B cell (primary cell): ENCODE data around the gene RGS9BP. TPM values are rescaled to one million over a fixed set of nuclear protein-coding genes. Genes with fewer than 3 reads are reported as not detected.

ENCODE experiments used
- ATAC-seq: fragments of 200-7000 bp; cut with Tn5 transposase; one replicate; pipeline ENCODE4 v1.10.0; 2021; ENCODE audit warnings: low read depth, mild to moderate bottlenecking, moderate number of reproducible peaks, moderate library complexity
- CTCF ChIA-PET: fragments of 350-600 bp; sonication (Branson Sonifier 250); formaldehyde crosslinking; loops from one replicate; lab custom pipeline; 2021; ENCODE audit warnings: antibody characterized with exemption, inconsistent platforms; lab: Charles Lee
- POLR2A ChIA-PET: fragments of 350-600 bp; sonication (Branson Sonifier 250); formaldehyde crosslinking; loops from one replicate; lab custom pipeline; 2021; ENCODE audit warnings: antibody characterized with exemption; lab: Charles Lee
- DNase-seq: peaks from one replicate; pipeline ENCODE4 v3.0.0; 2013
- H2AFZ ChIP-seq: 2 replicates; pipeline ENCODE4 v1.6.1; 2012; ENCODE audit warnings: mild to moderate bottlenecking, low read depth, low read length; ENCODE audit not compliant: insufficient read depth, poor library complexity, severe bottlenecking
- H3K27ac ChIP-seq, 2 donors: 1 replicate in 1 of 2; 2 replicates in 1 of 2; pipeline ENCODE4 v1.5.1; 2012 to 2013; ENCODE audit warnings: low read length in 2 of 2, mild to moderate bottlenecking in 2 of 2, moderate library complexity in 1 of 2
- H3K27me3 ChIP-seq, 4 experiments: fragments of 200-600 bp in 1 of 4; sonication (generic) in 1 of 4; replicated peaks in 1 of 4; 1 replicate in 2 of 4; 2 replicates in 2 of 4; pipeline versions ENCODE4 v1.6.1 to v1.7.0; 2013 to 2016; ENCODE audit warnings: low read length in 3 of 4, mild to moderate bottlenecking in 2 of 4, mixed read lengths in 1 of 4, moderate library complexity in 1 of 4; ENCODE audit not compliant: insufficient read depth in 4 of 4, control insufficient read depth in 3 of 4; ENCODE audit errors: control extremely low read depth in 1 of 4
- H3K36me3 ChIP-seq, 2 experiments: replicated peaks in 1 of 2; 1 replicate in 1 of 2; 2 replicates in 1 of 2; pipeline versions ENCODE4 v1.6.1 to v1.7.1; 2013; ENCODE audit warnings: low read length in 1 of 2; ENCODE audit not compliant: insufficient read depth in 2 of 2, control insufficient read depth in 1 of 2; ENCODE audit errors: control extremely low read depth in 1 of 2, extremely low read depth in 1 of 2
- H3K4me1 ChIP-seq, 2 donors: fragments of 200-600 bp in 1 of 2; sonication (generic) in 1 of 2; 1 replicate in 1 of 2; 2 replicates in 1 of 2; pipeline versions ENCODE4 v1.5.1 to v1.6.1; 2013 to 2017; ENCODE audit warnings: low read length in 2 of 2; ENCODE audit not compliant: control insufficient read depth in 2 of 2, insufficient read depth in 2 of 2
- H3K4me2 ChIP-seq: replicated peaks from 2 replicates; pipeline ENCODE3; 2012; ENCODE audit warnings: mild to moderate bottlenecking, low read depth, low read length; ENCODE audit not compliant: poor library complexity, severe bottlenecking
- H3K4me3 ChIP-seq, 5 experiments: fragments of 200-600 bp in 1 of 5; sonication (generic) in 1 of 5; 1 replicate in 3 of 5; 2 replicates in 2 of 5; pipeline versions ENCODE4 v1.5.1 to v1.7.0; 2011 to 2016; ENCODE audit warnings: low read length in 4 of 5, mild to moderate bottlenecking in 4 of 5, low read depth in 2 of 5, control low read depth in 1 of 5, moderate library complexity in 1 of 5; ENCODE audit not compliant: insufficient read depth in 1 of 5; ENCODE audit errors: control extremely low read depth in 1 of 5, extremely low read depth in 1 of 5
- H3K79me2 ChIP-seq: fragments of 200-600 bp; sonication (generic); one replicate; pipeline ENCODE4 v1.6.0; 2016; ENCODE audit warnings: low read length; ENCODE audit not compliant: control insufficient read depth, insufficient read depth
- H3K9ac ChIP-seq: fragments of 200-600 bp; sonication (generic); 2 replicates; pipeline ENCODE4 v1.6.1; 2017; ENCODE audit warnings: mild to moderate bottlenecking, low read length, moderate library complexity
- H3K9me3 ChIP-seq, 3 donors: one replicate each; pipeline versions ENCODE4 v1.6.1 to v1.7.1; 2013; ENCODE audit warnings: low read length in 2 of 3; ENCODE audit not compliant: control insufficient read depth in 2 of 3, insufficient read depth in 1 of 3; ENCODE audit errors: control extremely low read depth in 1 of 3
- H4K20me1 ChIP-seq: 2 replicates; pipeline ENCODE4 v1.6.0; 2012; ENCODE audit warnings: mild to moderate bottlenecking, low read length; ENCODE audit not compliant: insufficient read depth, control insufficient read depth, poor library complexity, severe bottlenecking
- H3K27ac Mint-ChIP-seq: one replicate; pipeline ENCODE4 v1.8.0; 2021; ENCODE audit warnings: mixed read lengths
- H3K27me3 Mint-ChIP-seq: one replicate; pipeline ENCODE4 v1.8.0; 2021; ENCODE audit warnings: mixed read lengths
- H3K4me1 Mint-ChIP-seq: one replicate; pipeline ENCODE4 v1.8.0; 2021; ENCODE audit warnings: mixed read lengths
- H3K4me3 Mint-ChIP-seq: one replicate; pipeline ENCODE4 v1.8.0; 2021; ENCODE audit warnings: mixed read lengths
- H3K9me3 Mint-ChIP-seq: one replicate; pipeline ENCODE4 v1.8.0; 2022; ENCODE audit warnings: mixed read lengths; ENCODE audit not compliant: insufficient read depth
- EZH2 ChIP-seq: IDR thresholded peaks from 2 replicates; pipeline ENCODE4 v1.6.1; 2012; ENCODE audit warnings: borderline replicate concordance, low read depth, mild to moderate bottlenecking, moderate library complexity, low read length; ENCODE audit not compliant: insufficient read depth, poor library complexity, severe bottlenecking
- WGBS: methylation state at CpG from one replicate; pipeline ENCODE4 v1.1.5; 2013; ENCODE audit warnings: missing lambda C conversion rate; ENCODE audit not compliant: insufficient coverage; 5-methylcytosine and 5-hydroxymethylcytosine counted together
- intact Hi-C: fragments of 100-400 bp; cut with micrococcal nuclease; formaldehyde crosslinking; loops from one replicate; pipeline ENCODE4 v1.10.0; 2022
- polyA plus RNA-seq: library from polyadenylated mRNA; depleted of rRNA; stranded (reverse); fragments of >200 nt; gene quantifications from 2 replicates; pipeline ENCODE4 v1.2.3, GENCODE V29; 2012
- total RNA-seq, 2 donors: library from RNA; stranded (reverse); fragments of 120-200 nt in 1 of 2; gene quantifications; 1 replicate in 1 of 2; 2 replicates in 1 of 2; pipeline versions ENCODE4 v1.2.3 to v1.2.4, GENCODE V29; 2013 to 2022
- TF ChIP-seq, protein P1 (sequence below): fragments of 200-600 bp; IDR thresholded peaks from one replicate; pipeline ENCODE4 v1.8.0; 2022; ENCODE audit warnings: antibody characterized with exemption, mild to moderate bottlenecking

Gene RGS9BP
- total and polyA plus RNA-seq, 2 donors (not counting 1 experiment from before 2014, with no cell fraction given): 0.03 to 0.25 TPM

- DNase-seq (peak; percentile 99), ATAC-seq (peak; percentile 95)
- H3K27ac ChIP-seq: peak within 1 kb of the TSS in 1 of 2 donors; percentile 45
- peak within 1 kb of the TSS; percentile 48 to 90 (median 70) for H3K4me3 ChIP-seq
- Mint-ChIP-seq H3K4me3 (peak within 1 kb of the TSS; percentile 95), H3K27ac (peak within 1 kb of the TSS; percentile 92), H3K9me3 (no peaks in the 10 kb centered on the region), H3K27me3 (peaks cover 8% of the 10 kb centered on the region), H3K4me1 (peaks cover 38% of the 10 kb centered on the region)
- ChIA-PET CTCF (interaction anchor here (2.0 kb wide), 1 partner anchor 16 kb away, joined by 7 read pairs; the partner anchor contains the start of gene NUDT19), POLR2A (interaction anchor here (1.1 to 3.0 kb wide), 3 partner anchors 9 to 270 kb away, joined by 4 to 16 read pairs (median 5); partner anchors contain the start of genes DPY19L3 and NUDT19)
- no peaks in the 10 kb centered on the region for H3K36me3 ChIP-seq
- peaks cover 32% of the 10 kb centered on the region for H4K20me1 ChIP-seq
- peak within 1 kb of the TSS; percentile 94 for H3K4me2 ChIP-seq
- peaks cover 0 to 13% (median 0%) of the 10 kb centered on the region in 3 donors for H3K9me3 ChIP-seq
- peaks cover 44% of the 10 kb centered on the region for H3K79me2 ChIP-seq
- WGBS: under 1% methylated on average over 75 of the region's 75 CpGs
- intact Hi-C loops: loop anchor here (1.0 to 10.0 kb wide), 5 partner anchors 16 to 410 kb away; partner anchors contain the start of genes DPY19L3, GPATCH1, NUDT19 and PDCD5
- H2AFZ ChIP-seq: peak within 1 kb of the TSS; percentile 84
- H3K9ac ChIP-seq: peak within 1 kb of the TSS; percentile 68
- TF ChIP-seq, protein P1, sequence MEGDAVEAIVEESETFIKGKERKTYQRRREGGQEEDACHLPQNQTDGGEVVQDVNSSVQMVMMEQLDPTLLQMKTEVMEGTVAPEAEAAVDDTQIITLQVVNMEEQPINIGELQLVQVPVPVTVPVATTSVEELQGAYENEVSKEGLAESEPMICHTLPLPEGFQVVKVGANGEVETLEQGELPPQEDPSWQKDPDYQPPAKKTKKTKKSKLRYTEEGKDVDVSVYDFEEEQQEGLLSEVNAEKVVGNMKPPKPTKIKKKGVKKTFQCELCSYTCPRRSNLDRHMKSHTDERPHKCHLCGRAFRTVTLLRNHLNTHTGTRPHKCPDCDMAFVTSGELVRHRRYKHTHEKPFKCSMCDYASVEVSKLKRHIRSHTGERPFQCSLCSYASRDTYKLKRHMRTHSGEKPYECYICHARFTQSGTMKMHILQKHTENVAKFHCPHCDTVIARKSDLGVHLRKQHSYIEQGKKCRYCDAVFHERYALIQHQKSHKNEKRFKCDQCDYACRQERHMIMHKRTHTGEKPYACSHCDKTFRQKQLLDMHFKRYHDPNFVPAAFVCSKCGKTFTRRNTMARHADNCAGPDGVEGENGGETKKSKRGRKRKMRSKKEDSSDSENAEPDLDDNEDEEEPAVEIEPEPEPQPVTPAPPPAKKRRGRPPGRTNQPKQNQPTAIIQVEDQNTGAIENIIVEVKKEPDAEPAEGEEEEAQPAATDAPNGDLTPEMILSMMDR: no peak
- no peak for TF ChIP-seq EZH2
- H3K4me1 ChIP-seq: peaks cover 25 to 34% of the 10 kb centered on the region in 2 donors
- peaks cover 0 to 30% (median 9%) of the 10 kb centered on the region in 4 experiments for H3K27me3 ChIP-seq
These were observed 523 bp upstream of the RGS9BP start, which contains the start of gene ANKRD27 for GRCh38 chr19:32674931-32675719. Gene ANKRD27, minus strand, starts transcription at chr19:32675180. Its CDS starts 16,165 bp downstream, at chr19:32659015.
